Stimulated activated CD4-positive, alpha-beta T cell treated with anti-CD3 and anti-CD28 coated beads, Interleukin-15, amount 100 ng/mL, for 1 hour (primary cell): ENCODE results near the gene RETREG1.

Experiments
- DNase-seq, 2 donors: peaks; one replicate each; pipeline ENCODE4 v3.0.0-alpha.2; 2020; ENCODE audit warnings: low read depth in 1 of 2, low spot score in 1 of 2

The RETREG1 gene

DNA sequence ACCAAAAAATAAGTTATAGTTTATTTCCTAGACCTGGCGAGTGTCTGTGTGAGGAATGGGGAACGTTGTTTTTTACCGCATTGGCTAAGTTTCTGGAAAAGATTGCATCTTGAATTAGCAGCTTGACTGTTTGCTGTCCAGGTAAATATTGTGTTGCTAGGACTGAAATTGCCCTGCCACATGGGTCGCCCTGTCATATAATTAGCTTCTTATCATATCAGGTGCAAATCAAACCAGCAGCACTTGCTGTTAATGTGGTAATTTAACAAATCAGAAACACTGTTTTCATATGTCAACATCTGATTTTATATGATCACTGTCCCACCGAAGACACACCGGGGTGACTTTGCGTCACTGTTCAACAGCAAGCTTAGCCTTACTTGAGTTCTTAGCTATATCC is 87.5 kb downstream of the RETREG1 start:
- no peak for DNase-seq

DNA sequence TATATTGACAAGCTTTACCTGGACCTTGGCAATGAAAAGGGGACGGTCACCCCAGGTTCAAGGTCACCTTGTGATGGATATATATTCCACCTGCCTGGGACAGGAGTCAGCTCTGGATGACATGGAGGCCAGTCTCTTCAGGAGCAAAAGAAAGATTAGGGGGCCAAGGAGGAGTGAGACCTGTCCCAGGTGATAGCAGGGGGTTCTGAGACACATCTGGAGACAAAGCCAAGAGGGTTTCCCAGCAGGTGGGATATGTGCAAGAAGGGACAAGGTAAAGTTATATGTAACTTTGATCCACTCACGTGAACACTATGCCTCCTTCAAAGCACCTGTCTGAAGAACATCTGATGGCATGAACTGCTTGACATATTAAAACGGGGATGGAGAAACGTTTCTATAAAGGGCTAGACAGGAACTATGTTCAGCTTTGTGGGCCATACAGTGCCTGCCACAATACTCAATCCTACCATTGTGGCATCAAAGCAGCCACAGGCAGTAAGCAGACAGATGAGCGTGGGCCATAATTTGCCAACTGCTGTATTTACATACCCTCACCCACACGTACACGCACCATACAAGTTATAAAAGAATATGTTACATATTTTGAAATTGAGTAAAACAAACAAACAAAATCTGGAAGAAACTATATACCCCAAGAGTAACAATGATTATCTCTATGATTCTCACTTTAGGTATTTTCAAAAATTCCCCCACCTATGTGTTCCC is 88.3 kb downstream of the RETREG1 start:
- DNase-seq, result no peak

- DNase-seq, result no peak
These were observed 91.1 kb downstream of the RETREG1 start for GRCh38 chr5:16525651-16526050.

DNA sequence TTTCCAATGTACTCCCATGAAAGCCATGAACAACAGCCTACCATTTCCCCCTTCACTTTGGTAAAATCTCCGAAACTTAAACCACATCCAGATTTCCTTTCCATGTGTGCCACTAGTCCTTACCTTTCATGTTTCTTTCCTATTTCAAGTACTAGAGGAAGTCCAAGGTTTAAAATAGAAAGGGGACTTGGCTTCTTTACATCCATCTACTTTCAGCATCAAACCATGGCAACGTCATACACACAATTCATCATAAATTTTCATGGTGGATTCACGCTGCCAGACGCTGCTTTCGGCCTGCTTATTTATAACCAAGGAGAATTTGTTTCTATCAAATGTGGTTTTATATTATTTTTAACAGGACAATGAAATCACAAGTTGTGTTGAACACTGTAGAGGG is 92.5 kb downstream of the RETREG1 start:
- no peak for DNase-seq

- no peak for DNase-seq
These were observed 95.0 kb downstream of the RETREG1 start for GRCh38 chr5:16521521-16522483.

DNA sequence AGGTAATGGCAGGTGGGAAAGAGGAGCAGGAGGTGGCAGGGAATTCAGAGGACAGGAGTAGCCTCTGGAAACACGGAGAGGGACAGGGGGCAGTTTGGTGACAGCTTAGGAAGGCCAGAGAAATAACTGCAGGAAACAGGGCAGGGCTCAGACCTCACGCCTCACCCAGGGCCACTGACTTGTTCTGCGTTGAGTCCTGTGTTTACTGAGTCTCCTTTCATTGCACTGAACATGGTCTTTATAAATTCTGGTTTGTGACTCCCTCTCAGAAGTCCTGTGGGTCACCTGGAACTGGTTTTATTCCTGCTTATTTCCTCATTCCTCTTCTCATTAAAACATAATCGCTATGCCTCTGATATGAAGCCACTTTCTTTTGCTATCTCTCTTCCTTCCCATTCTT is 96.0 kb downstream of the RETREG1 start:
- no peak for DNase-seq

DNA sequence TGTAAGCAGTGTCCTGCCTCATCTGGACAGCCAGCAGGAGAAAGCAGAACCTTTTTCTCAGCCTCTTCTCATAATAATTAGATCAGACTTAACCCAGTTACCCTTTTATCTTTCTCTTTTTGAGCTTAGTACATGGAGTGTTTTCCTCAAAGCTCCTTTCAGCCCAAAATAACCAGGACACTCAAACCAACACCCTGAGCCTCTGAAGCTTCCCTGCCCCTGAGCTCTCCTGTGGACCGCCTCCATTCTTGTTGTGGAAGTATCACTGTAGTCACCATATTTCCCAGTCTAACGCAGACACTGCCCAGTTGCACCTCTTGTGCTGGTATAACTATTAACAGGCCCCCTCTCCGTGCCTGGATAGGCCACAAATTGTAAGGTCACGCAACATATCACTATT is 97.4 kb downstream of the RETREG1 start:
- no peak for DNase-seq

DNA sequence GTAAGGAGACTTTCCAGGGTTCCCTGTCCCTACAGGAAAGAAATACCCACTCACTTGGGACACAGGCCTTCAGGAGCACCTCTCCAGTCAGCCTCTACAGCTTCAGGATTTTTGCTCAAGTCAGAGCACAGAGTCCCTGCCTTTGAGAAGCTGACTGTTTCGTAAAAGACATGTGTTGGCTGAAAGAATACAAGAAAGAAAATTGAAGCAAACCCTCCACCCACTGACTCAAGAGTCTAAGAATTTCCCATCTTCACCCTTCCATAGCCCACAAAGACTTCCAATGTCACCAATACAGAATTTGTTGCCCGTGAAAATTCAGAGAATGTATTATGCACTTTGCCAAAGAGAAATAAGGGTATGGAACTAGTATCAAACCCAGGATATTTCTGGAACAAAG is 98.2 kb downstream of the RETREG1 start:
- DNase-seq, result no peak

DNA sequence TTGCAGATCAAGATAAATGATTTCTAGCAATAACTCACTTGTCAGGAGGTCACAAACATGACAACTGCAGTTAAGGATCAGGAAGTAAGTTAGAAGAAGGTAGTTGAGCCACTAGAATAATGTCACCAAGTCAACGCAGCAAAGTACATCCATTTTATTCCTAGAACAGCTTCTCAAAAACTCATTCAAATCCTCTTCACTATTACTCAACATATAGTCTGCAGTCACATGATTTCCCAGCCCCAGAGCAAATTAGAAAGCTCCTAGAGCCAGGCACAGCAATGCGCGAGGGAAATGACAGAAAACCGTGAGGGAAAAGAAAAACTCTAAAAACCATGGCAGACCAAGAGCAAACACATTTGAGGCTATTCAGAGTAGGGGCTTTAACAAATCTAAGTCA is 101.3 kb downstream of the RETREG1 start:
- no peak for DNase-seq

DNA sequence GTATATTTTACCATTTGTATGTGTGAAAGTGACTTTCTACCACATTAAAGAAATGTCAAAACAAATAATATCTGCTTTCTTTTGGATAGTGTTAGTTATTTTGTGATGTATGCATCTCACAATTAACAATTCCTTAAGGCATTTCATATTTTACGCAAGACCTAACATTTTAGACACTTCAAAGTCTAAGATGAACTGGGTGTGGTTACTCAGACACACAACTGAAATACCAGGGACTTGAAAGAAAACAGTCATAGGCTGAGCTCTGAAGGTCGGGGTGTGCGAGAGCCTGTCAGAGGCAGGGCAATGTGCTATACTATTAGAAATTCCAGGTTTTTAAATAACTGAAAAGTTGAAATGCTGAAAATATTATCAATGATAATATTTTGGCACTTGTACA is 106.7 kb downstream of the RETREG1 start:
- no peak for DNase-seq

DNA sequence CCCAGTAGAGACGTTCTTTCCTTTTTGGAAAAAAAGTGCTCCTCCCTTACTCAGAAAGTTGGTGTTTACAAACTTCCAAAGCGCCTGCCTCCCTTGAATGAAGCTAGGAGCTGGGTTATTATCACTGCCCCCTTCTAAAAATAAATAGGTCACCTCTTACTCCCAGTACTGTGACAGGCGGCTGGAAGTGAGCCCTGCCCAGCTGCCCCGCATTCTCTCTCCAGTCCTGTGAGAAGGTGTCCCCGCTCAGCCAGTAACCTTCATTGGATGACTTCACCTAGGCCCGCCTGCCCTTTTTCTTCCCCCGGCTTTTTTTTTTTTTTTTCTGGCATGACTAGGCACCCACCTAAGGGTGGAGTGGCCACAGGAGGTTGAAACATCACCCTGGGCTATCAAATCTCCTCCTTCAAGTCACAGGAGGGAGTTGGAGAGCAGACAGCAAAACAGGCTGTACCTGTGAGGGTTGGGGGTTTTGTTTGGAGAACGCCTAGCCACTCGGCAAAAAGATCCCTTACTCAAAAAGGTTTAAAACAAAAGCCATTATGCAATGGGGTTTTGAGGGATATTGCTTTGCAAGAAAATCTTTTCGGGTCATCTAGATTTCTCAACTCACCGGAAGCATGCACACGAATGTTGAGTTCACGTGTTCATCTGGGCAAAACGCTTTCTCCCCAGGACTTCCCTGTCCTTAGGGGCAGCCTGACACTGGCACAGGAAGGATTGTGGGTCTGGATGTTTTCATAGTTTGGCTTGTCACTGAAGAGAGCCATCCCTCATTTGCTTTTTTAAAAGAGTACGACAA is 107.9 kb downstream of the RETREG1 start:
- DNase-seq, result no peak

DNA sequence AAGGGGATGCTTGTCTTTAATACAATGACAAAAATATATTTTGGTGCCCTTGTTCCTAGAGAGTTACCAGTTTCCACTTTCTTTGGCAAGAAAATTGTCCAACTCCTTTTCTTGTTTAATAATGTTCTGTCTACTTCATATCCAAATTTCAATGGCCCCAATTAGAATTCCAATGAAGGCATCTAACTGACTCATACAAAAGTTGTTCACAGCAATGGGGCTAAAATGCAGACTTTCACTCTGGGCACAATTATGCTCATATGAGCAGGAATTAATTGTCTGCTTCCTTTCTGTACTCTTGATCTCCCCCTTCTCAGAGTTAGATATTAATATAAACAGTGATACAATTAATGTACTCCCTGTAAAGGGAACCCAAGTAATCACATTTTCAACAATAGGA is 109.1 kb downstream of the RETREG1 start:
- DNase-seq, result no peak

GRCh38 chr5:16505904-16506303 is 110.9 kb downstream of the RETREG1 start:
- DNase-seq, result no peak

DNA sequence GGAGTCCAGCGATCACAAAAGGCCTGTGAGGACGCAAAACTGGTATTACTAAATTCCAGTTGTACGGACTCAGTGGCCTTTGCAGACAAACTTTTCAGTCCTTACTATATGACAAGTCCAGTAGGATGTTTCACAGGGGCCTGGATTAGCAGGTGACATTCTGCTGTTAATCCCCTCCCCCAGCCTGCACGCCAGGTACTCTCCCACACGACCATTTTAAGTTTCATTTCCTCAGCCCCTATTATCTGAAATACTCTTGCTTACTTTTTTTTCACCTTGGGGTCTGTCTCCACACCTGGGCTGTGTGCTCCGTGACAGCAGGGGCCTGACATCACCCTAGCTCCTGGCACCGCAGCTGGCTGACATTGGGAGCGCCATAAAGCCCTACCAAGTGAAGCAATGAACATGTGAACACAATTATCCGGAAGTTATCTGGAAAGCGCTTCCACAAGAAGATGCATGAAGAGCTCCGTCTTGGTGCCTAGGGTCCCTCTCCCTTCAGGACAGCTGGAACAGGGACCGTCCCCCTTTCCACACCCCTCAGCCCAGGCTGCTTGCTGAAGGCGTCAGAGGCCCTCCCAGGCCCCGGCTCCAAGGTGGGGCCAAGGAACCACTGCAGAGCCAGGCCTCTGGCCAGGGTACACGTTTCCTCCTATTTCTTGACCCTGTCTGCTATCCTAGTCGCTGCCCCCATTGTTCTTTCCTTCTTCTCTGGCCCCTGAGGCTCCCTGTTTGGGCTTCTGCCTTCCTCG is 111.5 kb downstream of the RETREG1 start:
- no peak for DNase-seq

- no peak for DNase-seq
These were observed 112.2 kb downstream of the RETREG1 start for GRCh38 chr5:16504571-16504970.

DNA sequence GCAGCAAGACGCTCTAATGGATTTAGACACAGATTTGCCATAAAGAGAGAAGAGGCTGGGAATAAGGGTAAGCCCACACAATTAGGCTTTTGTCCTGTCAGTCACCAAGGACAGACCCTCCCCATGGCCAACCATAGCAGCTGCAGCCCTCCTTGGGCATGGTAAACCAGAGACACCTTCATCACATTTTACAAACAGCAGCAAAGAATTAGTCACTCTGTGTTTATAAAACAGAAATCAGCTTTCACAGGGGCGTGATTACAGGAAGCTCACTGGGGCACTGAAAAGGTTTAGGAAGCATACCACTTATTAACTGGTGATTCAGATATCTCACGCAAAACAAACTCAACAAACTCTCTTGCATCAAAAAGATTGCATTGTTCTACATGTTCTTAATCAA is 113.9 kb downstream of the RETREG1 start:
- no peak for DNase-seq

GRCh38 chr5:16500024-16500423 is 116.8 kb downstream of the RETREG1 start:
- DNase-seq, result no peak

DNA sequence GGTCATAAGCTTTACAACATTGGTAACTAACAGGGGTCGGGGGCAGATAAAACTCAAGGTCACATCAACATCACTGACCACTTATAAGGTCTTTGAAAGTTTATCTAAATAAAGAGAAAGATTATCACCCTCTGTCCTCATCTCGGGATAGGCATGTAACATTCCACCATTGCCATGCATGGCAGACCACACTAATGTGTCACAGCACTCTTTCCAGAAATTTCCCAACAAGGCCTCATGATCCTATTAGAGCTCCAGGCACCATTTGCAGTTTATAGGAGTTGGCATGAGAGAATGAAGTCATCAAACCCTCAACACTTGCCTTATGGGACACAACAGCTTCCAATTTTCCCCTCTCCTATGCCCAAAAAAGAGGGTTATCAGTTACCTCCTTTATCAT is 119.3 kb downstream of the RETREG1 start:
- DNase-seq, result no peak

- no peak for DNase-seq
These were observed 123.5 kb downstream of the RETREG1 start for GRCh38 chr5:16493261-16493660.

- no peak for DNase-seq
These were observed 124.2 kb downstream of the RETREG1 start for GRCh38 chr5:16492398-16493140.
